Kasumi-1 (cell line): ENCODE results near the gene CERS6.

Source experiments
- DNase-seq, 2 experiments: peaks; one replicate each; lab custom pipeline; 2025; lab: John Stamatoyannopoulos, UW

Gene CERS6

GRCh38 chr2:168671932-168672331 lies 215.9 kb downstream of the CERS6 start:
- no peak for DNase-seq

- DNase-seq: no peak
These were observed 217.5 kb downstream of the CERS6 start for GRCh38 chr2:168673265-168674189.

GRCh38 chr2:168678153-168678853 lies 222.2 kb downstream of the CERS6 start:
- no peak for DNase-seq

- no peak for DNase-seq
These were observed 223.0 kb downstream of the CERS6 start for GRCh38 chr2:168679081-168679480.

GRCh38 chr2:168679741-168680310 lies 223.8 kb downstream of the CERS6 start:
- DNase-seq: no peak

GRCh38 chr2:168683996-168684395 lies 227.9 kb downstream of the CERS6 start:
- DNase-seq: no peak

- DNase-seq: no peak
These were observed 229.0 kb downstream of the CERS6 start for GRCh38 chr2:168684921-168685599.

GRCh38 chr2:168685600-168686451 lies 229.8 kb downstream of the CERS6 start:
- peak; percentile 82 to 90 for DNase-seq

- DNase-seq: no peak
These were observed 230.6 kb downstream of the CERS6 start for GRCh38 chr2:168686452-168687191.

- DNase-seq: peak in 1 of 2 experiments; percentile 45
These were observed 231.2 kb downstream of the CERS6 start for GRCh38 chr2:168687314-168687713.

GRCh38 chr2:168690381-168690885 lies 234.4 kb downstream of the CERS6 start:
- no peak for DNase-seq

- no peak for DNase-seq
These were observed 235.1 kb downstream of the CERS6 start for GRCh38 chr2:168691221-168691620.

- DNase-seq: no peak
These were observed 236.2 kb downstream of the CERS6 start for GRCh38 chr2:168692132-168692744.

- DNase-seq: no peak
These were observed 238.1 kb downstream of the CERS6 start for GRCh38 chr2:168694173-168694572.

- DNase-seq: no peak
These were observed 238.8 kb downstream of the CERS6 start for GRCh38 chr2:168694866-168695265.

- no peak for DNase-seq
These were observed 241.6 kb downstream of the CERS6 start for GRCh38 chr2:168697668-168698121.

- DNase-seq: no peak
These were observed 242.9 kb downstream of the CERS6 start for GRCh38 chr2:168698969-168699368.

GRCh38 chr2:168699844-168700417 lies 243.9 kb downstream of the CERS6 start:
- DNase-seq: no peak

GRCh38 chr2:168700615-168701245 lies 244.7 kb downstream of the CERS6 start:
- DNase-seq: no peak
